Testis (tissue), 2 donors: ENCODE results near the gene ATF6B.

Source experiments
- POLR2A ChIP-seq: fragments of 450-650 bp; IDR thresholded peaks from one replicate; pipeline ENCODE4 v1.6.1; 2017; ENCODE audit warnings: antibody characterized with exemption, mild to moderate bottlenecking, moderate library complexity
- TF ChIP-seq, protein P1 (sequence below), 3 experiments: fragments of 450-650 bp in 2 of 3; fragments of 200-600 bp in 1 of 3; sonication (generic) in 1 of 3; IDR thresholded peaks; one replicate each; pipeline ENCODE4 v1.5.1; 2016 to 2019; ENCODE audit warnings: antibody characterized with exemption in 3 of 3, mild to moderate bottlenecking in 2 of 3, moderate library complexity in 1 of 3

DNA sequence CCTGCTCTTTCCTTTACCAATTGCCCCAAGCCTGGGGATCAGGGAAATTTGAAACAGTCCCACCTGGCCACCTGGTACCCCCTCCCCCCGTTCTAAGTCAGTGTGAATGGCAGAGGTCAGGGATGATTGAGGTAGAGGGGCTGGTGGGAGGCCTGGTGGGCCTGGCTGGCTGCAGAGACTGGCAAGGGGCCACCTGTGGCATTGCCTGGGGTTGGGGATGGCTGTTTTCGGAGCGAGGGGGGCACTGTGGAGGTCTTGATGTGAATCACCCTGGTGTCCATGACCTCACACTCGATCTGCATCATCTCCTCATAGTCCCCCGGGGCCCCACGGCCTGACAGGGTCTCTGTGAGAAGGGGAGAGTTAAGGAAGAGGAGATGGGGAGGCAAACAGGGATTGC is 12.4 kb downstream of the ATF6B start:
- TF ChIP-seq, protein P1, sequence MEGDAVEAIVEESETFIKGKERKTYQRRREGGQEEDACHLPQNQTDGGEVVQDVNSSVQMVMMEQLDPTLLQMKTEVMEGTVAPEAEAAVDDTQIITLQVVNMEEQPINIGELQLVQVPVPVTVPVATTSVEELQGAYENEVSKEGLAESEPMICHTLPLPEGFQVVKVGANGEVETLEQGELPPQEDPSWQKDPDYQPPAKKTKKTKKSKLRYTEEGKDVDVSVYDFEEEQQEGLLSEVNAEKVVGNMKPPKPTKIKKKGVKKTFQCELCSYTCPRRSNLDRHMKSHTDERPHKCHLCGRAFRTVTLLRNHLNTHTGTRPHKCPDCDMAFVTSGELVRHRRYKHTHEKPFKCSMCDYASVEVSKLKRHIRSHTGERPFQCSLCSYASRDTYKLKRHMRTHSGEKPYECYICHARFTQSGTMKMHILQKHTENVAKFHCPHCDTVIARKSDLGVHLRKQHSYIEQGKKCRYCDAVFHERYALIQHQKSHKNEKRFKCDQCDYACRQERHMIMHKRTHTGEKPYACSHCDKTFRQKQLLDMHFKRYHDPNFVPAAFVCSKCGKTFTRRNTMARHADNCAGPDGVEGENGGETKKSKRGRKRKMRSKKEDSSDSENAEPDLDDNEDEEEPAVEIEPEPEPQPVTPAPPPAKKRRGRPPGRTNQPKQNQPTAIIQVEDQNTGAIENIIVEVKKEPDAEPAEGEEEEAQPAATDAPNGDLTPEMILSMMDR (IDR thresholded peaks at IDR 0.05): no peak
- TF ChIP-seq POLR2A: no peak
